H1 (cell line): ENCODE results near the gene FADS2.

Experiments used
- CTCF ChIP-seq, 3 experiments: IDR thresholded peaks; 1 replicate in 2 of 3; 2 replicates in 1 of 3; pipeline versions ENCODE4 v1.5.1 to v1.6.1; 2011; ENCODE audit warnings: low read length in 3 of 3, mild to moderate bottlenecking in 3 of 3, inconsistent platforms in 2 of 3, low read depth in 1 of 3, moderate library complexity in 1 of 3; ENCODE audit not compliant: insufficient read depth in 1 of 3; ENCODE audit errors: control extremely low read depth in 1 of 3
- HDAC6 ChIP-seq: IDR thresholded peaks from one replicate; pipeline ENCODE4 v1.7.1; 2012; ENCODE audit warnings: low read depth, mild to moderate bottlenecking, inconsistent platforms, low read length, moderate library complexity
- POLR2A ChIP-seq, 2 experiments: IDR thresholded peaks; 1 replicate in 1 of 2; 2 replicates in 1 of 2; pipeline ENCODE4 v1.6.1; 2011; ENCODE audit warnings: low read depth in 2 of 2, low read length in 2 of 2, mild to moderate bottlenecking in 2 of 2; ENCODE audit errors: control extremely low read depth in 1 of 2
- RAD21 ChIP-seq, 2 experiments: IDR thresholded peaks in 1 of 2; conservative IDR thresholded peaks in 1 of 2; 2 replicates each; pipeline ENCODE4 v1.6.1; 2011; ENCODE audit warnings: low read depth in 2 of 2, low read length in 2 of 2, improper control_type of control experiment in 1 of 2, inconsistent platforms in 1 of 2, mild to moderate bottlenecking in 1 of 2, moderate library complexity in 1 of 2
- SAP30 ChIP-seq: fragments of 300-600 bp; sonication (generic); IDR thresholded peaks from 2 replicates; pipeline ENCODE4 v1.7.1; 2012; ENCODE audit warnings: low read length, moderate library complexity, mild to moderate bottlenecking, inconsistent platforms; ENCODE audit not compliant: insufficient read depth, insufficient replicate concordance
- TAF1 ChIP-seq: IDR thresholded peaks from 2 replicates; pipeline ENCODE4 v1.6.1; 2011; ENCODE audit warnings: mild to moderate bottlenecking, low read depth, low read length

- TF ChIP-seq POLR2A (IDR thresholded peaks at IDR 0.05; ENCODE audit: control extremely low read depth in 1 of 2, low read depth in 2 of 2, low read length in 2 of 2) (no peak), HDAC6 (no peak), SAP30 (no peak), CTCF (IDR thresholded peaks at IDR 0.05; ENCODE audit: control extremely low read depth in 1 of 3, insufficient read depth in 1 of 3, low read depth in 1 of 3, low read length in 3 of 3) (no peak), TAF1 (no peak), RAD21 (IDR thresholded peaks at IDR 0.05 in 1 of 2, conservative IDR thresholded peaks at IDR 0.05 in 1 of 2; ENCODE audit: low read depth in 2 of 2, low read length in 2 of 2) (no peak)
Measured at GRCh38 chr11:61817471-61818202, 10.5 kb upstream of the FADS2 start.
